Mesendoderm (in vitro differentiated cells): ENCODE results near the gene RBM26.
"Not testable (repeated sequence)": the region's sequence is repeated elsewhere in the genome, so short reads cannot be mapped to it uniquely, and the experiment has no call there.

Experiments used
- DNase-seq: peaks from one replicate; pipeline ENCODE4 v3.0.0; 2013
- H2AK5ac ChIP-seq: 2 replicates; pipeline ENCODE4 v1.6.1; 2013; ENCODE audit warnings: low read length, inconsistent platforms
- H2BK120ac ChIP-seq: 2 replicates; pipeline ENCODE4 v1.6.1; 2013; ENCODE audit warnings: low read depth, mild to moderate bottlenecking, low read length, moderate library complexity, mixed read lengths
- H2BK15ac ChIP-seq: replicated peaks from 2 replicates; pipeline ENCODE4 v1.6.1; 2013; ENCODE audit warnings: low read depth, mild to moderate bottlenecking, moderate library complexity
- H2BK5ac ChIP-seq: 2 replicates; pipeline ENCODE4 v1.6.1; 2013; ENCODE audit warnings: low read length, inconsistent platforms
- H3K18ac ChIP-seq: 2 replicates; pipeline ENCODE4 v1.6.1; 2013; ENCODE audit warnings: mild to moderate bottlenecking, low read length, mixed read lengths
- H3K23ac ChIP-seq: one replicate; pipeline ENCODE4 v1.6.1; 2013; ENCODE audit warnings: low read length
- H3K27ac ChIP-seq: 2 replicates; pipeline ENCODE4 v1.5.1; 2013; ENCODE audit warnings: low read depth, mild to moderate bottlenecking, inconsistent platforms, low read length, moderate library complexity
- H3K27me3 ChIP-seq: 2 replicates; pipeline ENCODE4 v1.6.1; 2013; ENCODE audit warnings: low read length, control low read depth, mild to moderate bottlenecking, inconsistent platforms; ENCODE audit not compliant: insufficient read depth, poor library complexity
- H3K36me3 ChIP-seq: 2 replicates; pipeline ENCODE4 v1.6.1; 2013; ENCODE audit warnings: low read length, inconsistent platforms; ENCODE audit not compliant: control insufficient read depth, insufficient read depth
- H3K4ac ChIP-seq: one replicate; pipeline ENCODE4 v1.6.1; 2013; ENCODE audit warnings: low read depth, mild to moderate bottlenecking, low read length, moderate library complexity
- H3K4me1 ChIP-seq: 2 replicates; pipeline ENCODE4 v1.6.1; 2013; ENCODE audit warnings: low read depth, low read length, inconsistent platforms; ENCODE audit not compliant: control insufficient read depth
- H3K4me2 ChIP-seq: 2 replicates; pipeline ENCODE4 v1.6.1; 2013; ENCODE audit warnings: low read length
- H3K4me3 ChIP-seq: 2 replicates; pipeline ENCODE4 v1.5.1; 2013; ENCODE audit warnings: mild to moderate bottlenecking, low read length
- H3K56ac ChIP-seq: one replicate; pipeline ENCODE4 v1.6.1; 2013; ENCODE audit warnings: low read length
- H3K79me1 ChIP-seq: 2 replicates; pipeline ENCODE4 v1.6.1; 2013; ENCODE audit warnings: low read length, inconsistent platforms
- H3K79me2 ChIP-seq: 2 replicates; pipeline ENCODE4 v1.6.1; 2013; ENCODE audit warnings: mild to moderate bottlenecking, low read length; ENCODE audit not compliant: control insufficient read depth, insufficient read depth
- H3K9ac ChIP-seq: 2 replicates; pipeline ENCODE4 v1.6.1; 2013; ENCODE audit warnings: low read length, inconsistent platforms
- H4K5ac ChIP-seq: one replicate; pipeline ENCODE4 v1.6.1; 2013; ENCODE audit warnings: low read length
- H4K8ac ChIP-seq: one replicate; pipeline ENCODE4 v1.6.1; 2013; ENCODE audit warnings: low read depth, mild to moderate bottlenecking, control low read depth, low read length, moderate library complexity
- WGBS: extraction: QIAGEN DNeasy Blood & Tissue Kit; methylation state at CpG from one replicate; pipeline ENCODE4 v1.1.7; 2013; ENCODE audit warnings: low lambda C conversion rate, missing lambda C conversion rate; ENCODE audit not compliant: insufficient coverage; ENCODE audit errors: extremely low coverage; 5-methylcytosine and 5-hydroxymethylcytosine counted together

RBM26 gene

GRCh38 chr13:79359064-79359463 lies 47.0 kb downstream of the RBM26 start:
- Histone ChIP-seq H3K23ac (no peak overlapping the region), H3K56ac (no peak overlapping the region), H2BK15ac (no peak overlapping the region), H2AK5ac (no peak overlapping the region), H4K8ac (no peak overlapping the region), H3K9ac (no peak overlapping the region), H3K4me2 (no peak overlapping the region), H4K5ac (no peak overlapping the region), H3K4ac (no peak overlapping the region), H3K27me3 (no peaks in the 10 kb centered on the region), H3K4me3 (no peak overlapping the region), H3K4me1 (no peaks in the 10 kb centered on the region), H3K79me2 (no peaks in the 10 kb centered on the region), H2BK120ac (no peak overlapping the region), H3K36me3 (peaks cover 2% of the 10 kb centered on the region), H3K18ac (no peak overlapping the region), H3K27ac (no peak overlapping the region), H3K79me1 (no peaks in the 10 kb centered on the region), H2BK5ac (no peak overlapping the region)
- no peak for DNase-seq

GRCh38 chr13:79354285-79354684 lies 51.8 kb downstream of the RBM26 start:
- Histone ChIP-seq H3K4me2 (no peak overlapping the region), H3K79me2 (no peaks in the 10 kb centered on the region), H3K36me3 (peaks cover 2% of the 10 kb centered on the region), H2BK15ac (no peak overlapping the region), H4K8ac (no peak overlapping the region), H3K23ac (no peak overlapping the region), H3K27me3 (no peaks in the 10 kb centered on the region), H3K4ac (no peak overlapping the region), H3K79me1 (no peaks in the 10 kb centered on the region), H3K4me1 (no peaks in the 10 kb centered on the region), H3K4me3 (no peak overlapping the region), H3K18ac (no peak overlapping the region), H2BK120ac (no peak overlapping the region), H3K9ac (no peak overlapping the region), H2BK5ac (no peak overlapping the region), H4K5ac (no peak overlapping the region), H2AK5ac (no peak overlapping the region), H3K56ac (no peak overlapping the region), H3K27ac (no peak overlapping the region)
- no peak for DNase-seq
- WGBS: no CpG with 5 or more reads among the region's 3 CpGs

- Histone ChIP-seq H2AK5ac (no peak overlapping the region), H3K79me2 (no peaks in the 10 kb centered on the region), H4K5ac (no peak overlapping the region), H2BK15ac (no peak overlapping the region), H2BK120ac (no peak overlapping the region), H3K4me2 (no peak overlapping the region), H3K79me1 (no peaks in the 10 kb centered on the region), H2BK5ac (no peak overlapping the region), H3K4me3 (no peak overlapping the region), H3K56ac (no peak overlapping the region), H3K27me3 (no peaks in the 10 kb centered on the region), H3K9ac (no peak overlapping the region), H4K8ac (no peak overlapping the region), H3K18ac (no peak overlapping the region), H3K36me3 (peaks cover 2% of the 10 kb centered on the region), H3K4ac (no peak overlapping the region), H3K23ac (no peak overlapping the region), H3K27ac (no peak overlapping the region), H3K4me1 (no peaks in the 10 kb centered on the region)
- no CpG with 5 or more reads among the region's 2 CpGs for WGBS
- no peak for DNase-seq
These were observed 52.4 kb downstream of the RBM26 start for GRCh38 chr13:79353693-79354092.

- Histone ChIP-seq H3K4ac (no peak overlapping the region), H3K9ac (no peak overlapping the region), H4K8ac (no peak overlapping the region), H3K27ac (no peak overlapping the region), H3K4me3 (no peak overlapping the region), H2BK120ac (no peak overlapping the region), H2AK5ac (no peak overlapping the region), H3K4me2 (no peak overlapping the region), H2BK15ac (no peak overlapping the region), H3K79me1 (no peaks in the 10 kb centered on the region), H3K23ac (no peak overlapping the region), H2BK5ac (no peak overlapping the region), H4K5ac (no peak overlapping the region), H3K56ac (no peak overlapping the region), H3K18ac (no peak overlapping the region), H3K79me2 (no peaks in the 10 kb centered on the region), H3K36me3 (peaks cover 2% of the 10 kb centered on the region), H3K27me3 (no peaks in the 10 kb centered on the region), H3K4me1 (no peaks in the 10 kb centered on the region)
- no peak for DNase-seq
These were observed 53.9 kb downstream of the RBM26 start for GRCh38 chr13:79352107-79352506.

GRCh38 chr13:79349608-79350007 lies 56.4 kb downstream of the RBM26 start:
- H3K9ac ChIP-seq, H2BK5ac ChIP-seq, H2BK15ac ChIP-seq, H3K4me2 ChIP-seq, H4K5ac ChIP-seq, H3K18ac ChIP-seq, DNase-seq, H3K56ac ChIP-seq, H3K36me3 ChIP-seq, H3K4ac ChIP-seq, H3K27ac ChIP-seq, H2AK5ac ChIP-seq, H2BK120ac ChIP-seq, H3K79me2 ChIP-seq, H3K4me3 ChIP-seq, H3K27me3 ChIP-seq, H3K23ac ChIP-seq, H3K4me1 ChIP-seq, H4K8ac ChIP-seq, H3K79me1 ChIP-seq: not testable (repeated sequence)
- no CpG with 5 or more reads among the region's 10 CpGs for WGBS

GRCh38 chr13:79349011-79349410 lies 57.0 kb downstream of the RBM26 start:
- Histone ChIP-seq H2BK15ac (no peak overlapping the region), H3K27ac (no peak overlapping the region), H3K4ac (no peak overlapping the region), H3K79me1 (no peaks in the 10 kb centered on the region), H2AK5ac (no peak overlapping the region), H3K18ac (no peak overlapping the region), H3K27me3 (no peaks in the 10 kb centered on the region), H4K8ac (no peak overlapping the region), H3K36me3 (no peaks in the 10 kb centered on the region), H3K4me1 (no peaks in the 10 kb centered on the region), H3K4me2 (no peak overlapping the region), H3K9ac (no peak overlapping the region), H2BK120ac (no peak overlapping the region), H3K23ac (no peak overlapping the region), H2BK5ac (no peak overlapping the region), H4K5ac (no peak overlapping the region), H3K79me2 (no peaks in the 10 kb centered on the region), H3K4me3 (no peak overlapping the region), H3K56ac (no peak overlapping the region)
- WGBS: no CpG with 5 or more reads among the region's 3 CpGs
- no peak for DNase-seq
